Tongue (tissue), 3 donors: ENCODE data around the gene SYT9. TPM values are rescaled to one million over a fixed set of nuclear protein-coding genes. Genes with fewer than 3 reads are reported as not detected.
"Not testable (repeated sequence)": the region's sequence is repeated elsewhere in the genome, so short reads cannot be mapped to it uniquely, and the experiment has no call there.

Experiments used
- DNase-seq: peaks from one replicate; pipeline ENCODE4 v3.0.0-alpha.2; 2015
- small RNA-seq: library from RNA; depleted of rRNA; stranded (forward); fragments of <200 nt; gene quantifications from one replicate; pipeline ENCODE3, GENCODE V24; 2014; ENCODE audit warnings: low replicate concordance
- total RNA-seq: library from RNA; depleted of rRNA; stranded (reverse); fragments of >200 nt; gene quantifications from one replicate; pipeline ENCODE4 v1.2.3, GENCODE V29; 2014

SYT9 gene
- total RNA-seq, 1 donor from 2014 or later: 0.92 TPM

DNA sequence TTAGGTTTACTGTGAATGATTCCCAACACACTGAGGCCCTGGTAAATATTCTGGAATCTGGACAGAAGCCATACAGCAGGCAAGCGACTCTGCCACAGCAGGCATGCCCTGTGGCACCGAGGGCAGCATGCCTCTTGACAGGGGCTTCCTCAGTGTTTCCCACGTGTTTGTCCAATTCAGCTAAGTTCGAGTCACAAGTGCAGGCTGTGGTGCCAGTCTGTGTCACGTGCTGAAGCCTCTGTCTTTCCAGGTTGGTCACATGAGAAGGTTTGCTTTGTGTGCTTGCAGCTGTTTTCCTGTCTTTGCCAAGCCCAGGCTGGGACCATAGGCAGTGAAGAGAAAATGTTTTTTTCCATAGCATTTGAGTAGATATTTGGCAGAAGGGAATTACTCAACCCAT, 259.7 kb downstream of the SYT9 start:
- DNase-seq: peak; percentile 94

DNA sequence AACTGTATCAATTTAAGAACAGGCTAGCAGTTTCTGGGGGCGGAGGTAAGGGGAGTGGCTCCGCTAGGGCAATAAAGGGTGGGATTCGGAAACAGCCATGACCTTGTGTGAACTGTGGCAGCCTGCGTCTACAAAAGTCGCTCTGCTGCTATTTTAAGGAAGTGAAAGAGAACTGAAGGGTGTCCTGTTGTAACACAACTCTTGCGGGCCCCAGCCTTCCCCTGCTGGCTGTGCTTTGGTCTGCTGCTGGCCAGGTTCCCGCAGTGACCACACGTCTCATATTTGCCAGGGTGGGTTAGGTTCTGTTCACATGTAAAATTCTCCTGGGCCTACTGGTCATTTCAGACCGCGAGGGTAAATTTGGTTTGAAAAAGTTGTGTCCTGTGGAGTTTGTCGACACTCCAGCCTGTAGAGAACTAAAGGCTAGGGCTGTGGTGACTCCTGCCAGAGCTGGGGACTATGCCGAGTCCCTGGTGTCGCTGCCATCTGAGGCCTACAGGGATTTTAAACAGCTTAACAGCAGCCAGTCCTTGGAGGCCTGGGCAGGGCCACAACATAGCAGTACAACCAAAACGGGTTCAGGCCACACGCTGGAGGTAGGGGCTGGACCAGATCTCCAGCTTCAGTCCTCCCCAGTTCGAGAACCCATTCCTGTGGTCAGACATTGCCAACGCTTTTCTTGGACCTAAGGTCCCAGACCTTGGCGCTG, 261.0 kb downstream of the SYT9 start:
- peak; percentile 77 for DNase-seq

DNA sequence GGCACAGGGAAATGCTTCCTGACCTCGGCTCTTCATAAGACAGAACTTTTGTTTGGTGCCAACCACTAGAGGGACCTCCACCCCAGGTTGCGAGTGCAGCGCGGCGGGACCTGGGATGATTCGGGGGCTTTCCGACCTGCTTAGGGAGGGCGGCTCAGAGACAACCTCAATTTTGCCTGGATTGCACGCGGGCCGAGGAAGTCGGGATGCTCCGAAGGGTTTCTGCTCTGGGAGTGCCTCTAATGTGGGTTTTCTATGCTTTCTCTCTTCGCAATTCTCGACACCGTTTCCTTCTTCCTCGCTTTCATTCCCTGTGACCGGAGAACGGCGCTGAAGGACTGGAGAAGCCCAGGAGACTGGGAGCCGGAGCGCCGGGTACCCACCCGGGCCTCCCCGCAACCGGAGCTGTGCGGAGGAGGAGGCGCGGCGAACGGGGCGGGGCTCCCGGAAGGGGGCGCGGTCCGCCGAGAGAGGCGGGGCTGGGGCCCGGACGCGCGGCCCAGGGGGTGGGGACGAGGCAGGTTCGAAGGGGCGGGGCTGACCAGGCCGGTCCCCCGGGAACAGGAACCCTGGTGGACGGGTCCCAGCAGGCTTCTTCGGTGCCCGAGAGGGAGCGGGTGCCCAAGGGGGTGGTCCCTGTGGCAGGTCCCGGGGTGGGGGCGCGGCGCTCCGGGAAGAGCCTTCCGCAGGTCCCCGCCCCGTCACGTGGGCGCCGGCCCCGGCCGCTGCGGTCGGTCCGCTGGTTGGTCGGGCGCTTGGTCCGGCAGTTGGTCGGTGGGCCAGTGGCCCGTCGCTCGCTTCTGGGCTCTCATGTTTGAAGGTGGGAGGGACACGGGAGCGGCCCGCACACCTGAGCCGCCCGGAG, 261.8 kb downstream of the SYT9 start, which contains the start of gene PPFIBP2:
TSS of gene PPFIBP2 (plus strand) at position 766 of the 865 bp plus-strand sequence. CDS start 35,477 bp downstream, outside the sequence.
- DNase-seq: peak; percentile 88

DNA sequence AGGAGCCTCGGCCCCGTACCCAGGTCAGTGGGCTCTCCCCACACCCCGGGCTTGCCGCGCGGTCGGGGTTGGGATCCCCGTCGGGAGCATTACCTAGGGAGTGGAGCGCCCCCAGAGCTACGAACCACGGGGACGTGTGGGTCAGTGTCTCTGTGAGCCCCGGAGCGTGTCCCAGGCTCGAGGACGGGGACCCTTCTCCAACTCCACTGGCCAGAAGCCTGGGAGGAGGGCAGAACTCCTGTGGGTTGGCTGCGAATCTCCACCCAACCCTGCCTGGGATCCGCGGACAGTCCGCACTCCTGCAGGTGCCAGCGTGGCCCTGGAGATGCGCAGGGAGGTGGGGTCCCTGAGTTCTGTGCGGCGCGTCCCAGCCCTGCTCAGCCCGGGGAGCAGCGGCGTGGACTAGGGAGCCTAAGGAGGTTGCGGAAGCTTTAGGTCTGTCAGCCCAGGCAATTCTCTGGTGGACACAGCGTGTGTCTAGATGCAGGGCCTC, 262.4 kb downstream of the SYT9 start:
- DNase-seq: no peak

DNA sequence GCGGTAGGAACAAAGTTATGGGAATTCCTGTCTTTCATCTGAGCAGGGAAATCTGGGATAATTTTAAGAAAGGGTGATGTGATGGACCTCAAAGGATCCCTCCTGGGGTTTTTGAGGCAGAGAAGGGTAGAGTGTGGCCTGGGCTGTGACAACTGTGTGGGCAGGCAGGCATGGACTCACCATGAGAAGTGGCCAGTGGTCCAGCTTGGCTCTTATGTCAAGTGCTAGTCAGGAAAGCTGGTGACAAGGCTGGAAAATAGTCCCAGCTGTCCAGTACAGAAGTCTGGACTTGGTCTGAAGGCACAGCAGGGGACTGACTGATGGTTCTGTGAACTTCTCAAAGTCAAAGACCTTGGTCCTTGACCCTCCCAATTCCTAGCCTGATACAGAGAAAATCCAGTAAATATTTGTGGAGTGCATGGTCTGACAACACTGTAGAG, 263.8 kb downstream of the SYT9 start:
- no peak for DNase-seq

DNA sequence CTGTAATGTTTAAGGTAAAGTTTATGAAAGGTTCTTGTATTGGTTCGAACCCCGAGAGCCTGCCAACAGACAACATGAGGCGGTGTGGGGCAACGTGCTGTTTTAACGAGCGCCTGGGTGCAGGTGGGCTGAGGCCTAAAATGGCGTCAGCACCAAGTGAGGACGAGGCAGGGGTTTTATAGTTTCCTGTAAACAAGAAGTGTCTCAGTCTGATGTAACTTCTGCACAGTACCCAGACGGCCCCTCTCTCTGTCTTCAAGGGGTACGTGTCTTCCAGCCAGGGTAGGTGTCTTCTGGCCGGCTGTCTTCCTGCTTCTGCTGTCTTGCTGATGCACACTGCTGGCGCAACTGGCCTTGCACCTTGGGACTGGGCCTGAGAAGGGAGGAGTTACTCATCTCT, 264.8 kb downstream of the SYT9 start:
- DNase-seq: no peak

DNA sequence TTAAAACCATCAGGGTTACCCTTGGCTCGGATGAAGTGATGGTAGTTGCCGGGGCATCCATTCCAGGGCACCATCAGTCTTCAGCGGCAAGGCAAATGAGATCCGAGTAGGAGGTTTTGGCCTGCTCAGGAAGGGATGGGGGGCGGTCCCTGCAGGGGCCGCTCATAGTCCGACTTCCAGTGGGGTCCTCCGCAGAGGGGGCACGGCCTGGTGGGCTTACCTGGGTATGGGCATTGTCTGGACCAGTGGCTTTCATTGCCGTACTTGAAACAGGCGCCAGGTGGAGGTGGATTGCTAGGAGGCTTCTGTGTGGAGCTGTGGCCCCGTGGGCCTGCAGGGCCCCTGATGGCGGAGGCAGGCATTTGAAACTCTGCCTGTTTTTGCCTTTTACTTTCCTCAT, 266.0 kb downstream of the SYT9 start:
- DNase-seq: not testable (repeated sequence)

Small RNA genes lying within 50 kb of the gene (small RNA-seq; reads per million reads assigned to genes)
- not detected for gene MIR302E

Other genes starting within 250 kb of the SYT9 start
- gene ZNF214, start 231.6 kb upstream of the SYT9 start, total RNA-seq: 3.7 TPM
- 0.21 TPM for gene NLRP14, start 231.4 kb upstream of the SYT9 start, total RNA-seq
- gene RBMXL2, start 162.9 kb upstream of the SYT9 start, total RNA-seq: not detected
- gene OLFML1, start 233.6 kb downstream of the SYT9 start, total RNA-seq: 33.7 TPM